Nephron progenitor cell (in vitro differentiated cells): ENCODE data around the gene EPS8L1.
"Not testable (repeated sequence)": the region's sequence is repeated elsewhere in the genome, so short reads cannot be mapped to it uniquely, and the experiment has no call there.

Experiments used
- DNase-seq: peaks from one replicate; pipeline ENCODE4 v3.0.0; 2021
- H3K27ac Mint-ChIP-seq: 2 replicates; pipeline ENCODE4 v1.8.0; 2021; ENCODE audit warnings: mild to moderate bottlenecking, moderate library complexity, mixed read lengths
- H3K27me3 Mint-ChIP-seq: 2 replicates; pipeline ENCODE4 v1.8.0; 2021; ENCODE audit warnings: mild to moderate bottlenecking, low read depth, mixed read lengths; ENCODE audit not compliant: poor library complexity
- H3K36me3 Mint-ChIP-seq: 2 replicates; pipeline ENCODE4 v1.8.0; 2021; ENCODE audit warnings: low read depth, mixed read lengths
- H3K4me1 Mint-ChIP-seq: 2 replicates; pipeline ENCODE4 v1.8.0; 2021; ENCODE audit warnings: mixed read lengths
- H3K4me3 Mint-ChIP-seq: 2 replicates; pipeline ENCODE4 v1.8.0; 2021; ENCODE audit warnings: mild to moderate bottlenecking, moderate library complexity, mixed read lengths
- H3K9me3 Mint-ChIP-seq: 2 replicates; pipeline ENCODE4 v1.8.0; 2021; ENCODE audit warnings: mild to moderate bottlenecking, moderate library complexity, mixed read lengths
- TF ChIP-seq, protein P1 (sequence below): fragments of 200-600 bp; sonication (generic); IDR thresholded peaks from 2 replicates; pipeline ENCODE4 v1.5.0; 2021; ENCODE audit warnings: antibody characterized with exemption

Gene EPS8L1

DNA sequence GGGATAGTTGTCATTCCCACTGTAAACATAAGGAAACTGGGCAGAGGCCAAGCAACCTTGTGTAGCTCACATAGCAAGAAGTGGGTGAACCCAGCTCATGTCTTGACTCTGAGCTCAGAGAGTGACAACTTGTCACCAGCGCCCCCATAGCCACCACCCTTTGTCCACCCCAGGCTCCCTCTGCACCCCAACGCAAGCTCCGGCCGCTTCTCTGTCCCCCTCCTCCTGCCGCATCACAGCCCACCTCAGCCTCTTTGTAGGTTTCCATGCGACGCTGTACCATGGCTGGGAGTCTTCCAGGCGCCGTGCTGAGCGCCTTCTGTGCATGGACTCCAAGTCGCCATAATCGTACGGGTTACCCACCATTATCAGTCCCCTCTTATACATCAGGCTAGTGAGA, 40.9 kb upstream of the EPS8L1 start:
- H3K4me3 Mint-ChIP-seq: no peak overlapping the region

DNA sequence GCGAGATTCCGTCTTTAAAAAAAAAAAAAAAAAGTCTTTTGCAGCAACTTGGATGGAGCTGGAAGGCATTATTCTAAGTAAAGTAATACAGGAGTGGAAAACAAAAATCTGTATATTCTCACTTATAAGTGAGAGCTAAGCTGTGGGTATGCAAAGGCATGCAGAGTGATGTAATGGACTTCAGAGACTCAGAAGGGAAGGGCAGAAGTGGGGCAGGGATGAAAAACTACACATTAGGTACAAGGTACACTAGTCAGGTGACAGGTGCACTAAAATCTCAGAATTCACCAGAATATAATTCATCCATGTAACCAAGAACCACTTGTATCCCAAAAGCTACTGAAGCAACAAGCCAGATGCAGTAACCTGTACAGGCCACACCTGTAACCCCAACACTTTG, 39.6 kb upstream of the EPS8L1 start:
- Mint-ChIP-seq H3K9me3 (peaks cover 19% of the 10 kb centered on the region), H3K36me3 (peaks cover 10% of the 10 kb centered on the region), H3K4me1 (no peaks in the 10 kb centered on the region), H3K4me3 (no peak overlapping the region), H3K27me3 (peaks cover 9% of the 10 kb centered on the region), H3K27ac (no peak overlapping the region)
- TF ChIP-seq, protein P1, sequence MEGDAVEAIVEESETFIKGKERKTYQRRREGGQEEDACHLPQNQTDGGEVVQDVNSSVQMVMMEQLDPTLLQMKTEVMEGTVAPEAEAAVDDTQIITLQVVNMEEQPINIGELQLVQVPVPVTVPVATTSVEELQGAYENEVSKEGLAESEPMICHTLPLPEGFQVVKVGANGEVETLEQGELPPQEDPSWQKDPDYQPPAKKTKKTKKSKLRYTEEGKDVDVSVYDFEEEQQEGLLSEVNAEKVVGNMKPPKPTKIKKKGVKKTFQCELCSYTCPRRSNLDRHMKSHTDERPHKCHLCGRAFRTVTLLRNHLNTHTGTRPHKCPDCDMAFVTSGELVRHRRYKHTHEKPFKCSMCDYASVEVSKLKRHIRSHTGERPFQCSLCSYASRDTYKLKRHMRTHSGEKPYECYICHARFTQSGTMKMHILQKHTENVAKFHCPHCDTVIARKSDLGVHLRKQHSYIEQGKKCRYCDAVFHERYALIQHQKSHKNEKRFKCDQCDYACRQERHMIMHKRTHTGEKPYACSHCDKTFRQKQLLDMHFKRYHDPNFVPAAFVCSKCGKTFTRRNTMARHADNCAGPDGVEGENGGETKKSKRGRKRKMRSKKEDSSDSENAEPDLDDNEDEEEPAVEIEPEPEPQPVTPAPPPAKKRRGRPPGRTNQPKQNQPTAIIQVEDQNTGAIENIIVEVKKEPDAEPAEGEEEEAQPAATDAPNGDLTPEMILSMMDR: no peak
- DNase-seq: no peak

More for the DNA sequence above, 40.9 kb upstream of the EPS8L1 start:
- H3K27me3 Mint-ChIP-seq: peaks cover 9% of the 10 kb centered on the region
- no peak for DNase-seq
- H3K27ac Mint-ChIP-seq: no peak overlapping the region
- H3K36me3 Mint-ChIP-seq: peaks cover 7% of the 10 kb centered on the region
- no peaks in the 10 kb centered on the region for H3K4me1 Mint-ChIP-seq
- H3K9me3 Mint-ChIP-seq: peaks cover 18% of the 10 kb centered on the region
- TF ChIP-seq, protein P1: no peak

DNA sequence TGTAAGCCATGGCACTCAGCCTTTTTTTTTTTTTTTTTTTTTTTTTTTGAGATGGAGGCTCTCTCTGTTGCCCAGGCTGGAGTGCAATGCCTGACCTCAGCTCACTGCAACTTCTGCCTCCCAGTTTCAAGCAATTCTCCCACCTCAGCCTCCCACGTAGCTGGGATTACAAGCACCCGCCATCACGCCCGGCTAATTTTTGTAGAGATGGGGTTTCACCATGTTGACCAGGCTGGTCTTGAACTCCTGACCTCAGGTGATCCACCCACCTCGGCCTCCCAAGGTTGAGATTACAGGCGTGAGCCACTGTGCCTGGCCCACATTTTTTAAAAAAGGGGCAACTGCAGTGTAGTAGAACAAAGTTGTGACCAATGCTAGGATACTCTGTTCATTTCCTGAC, 38.1 kb upstream of the EPS8L1 start:
- H3K9me3 Mint-ChIP-seq: peaks cover 16% of the 10 kb centered on the region
- H3K27me3 Mint-ChIP-seq, H3K4me3 Mint-ChIP-seq, H3K27ac Mint-ChIP-seq, H3K36me3 Mint-ChIP-seq, H3K4me1 Mint-ChIP-seq, DNase-seq: not testable (repeated sequence)

DNA sequence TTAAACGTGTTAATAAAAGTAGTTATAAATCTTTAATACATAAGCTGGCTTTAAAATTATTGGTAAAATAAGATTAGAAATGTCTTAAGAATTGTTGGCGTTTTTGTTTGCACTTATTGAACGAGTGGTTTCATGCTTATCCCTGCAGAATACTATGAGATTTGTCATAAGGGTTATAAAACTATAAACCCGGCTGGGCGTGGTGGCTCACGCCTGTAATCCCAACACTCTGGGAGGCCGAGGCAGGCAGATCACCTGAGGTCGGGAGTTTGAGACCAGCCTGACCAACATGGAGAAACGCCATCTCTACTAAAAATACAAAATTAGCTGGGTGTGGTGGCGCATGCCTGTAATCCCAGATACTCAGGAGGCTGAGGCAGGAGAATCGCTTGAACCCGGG, 35.0 kb upstream of the EPS8L1 start:
- not testable (repeated sequence) for H3K9me3 Mint-ChIP-seq

DNA sequence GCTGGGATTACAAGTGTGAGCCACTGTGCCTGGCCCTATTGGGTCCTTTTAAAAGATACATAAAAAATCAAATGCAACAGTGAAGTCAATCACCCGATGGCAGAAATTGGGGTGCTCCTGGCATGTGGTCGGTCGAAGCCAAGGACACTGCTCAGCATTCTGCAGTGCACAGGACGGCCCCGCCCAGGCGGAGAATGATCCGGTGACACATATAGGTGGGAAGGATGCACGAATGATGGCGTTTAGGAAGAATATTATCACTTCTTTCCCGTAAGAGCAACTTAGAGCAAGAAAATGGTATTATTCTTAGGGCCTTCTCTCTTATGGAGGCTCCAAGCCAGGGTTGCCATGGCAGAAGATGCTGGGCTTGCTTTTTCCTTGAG, 34.4 kb upstream of the EPS8L1 start:
- peaks cover 4% of the 10 kb centered on the region for H3K9me3 Mint-ChIP-seq
- H3K27ac Mint-ChIP-seq: no peak overlapping the region
- H3K36me3 Mint-ChIP-seq: peaks cover 5% of the 10 kb centered on the region
- no peak overlapping the region for H3K4me3 Mint-ChIP-seq
- no peaks in the 10 kb centered on the region for H3K4me1 Mint-ChIP-seq
- DNase-seq: no peak
- TF ChIP-seq, protein P1: no peak
- no peaks in the 10 kb centered on the region for H3K27me3 Mint-ChIP-seq

More for the DNA sequence above, 35.0 kb upstream of the EPS8L1 start:
- not testable (repeated sequence) for DNase-seq, H3K4me1 Mint-ChIP-seq, H3K4me3 Mint-ChIP-seq, H3K27me3 Mint-ChIP-seq, H3K27ac Mint-ChIP-seq, H3K36me3 Mint-ChIP-seq

DNA sequence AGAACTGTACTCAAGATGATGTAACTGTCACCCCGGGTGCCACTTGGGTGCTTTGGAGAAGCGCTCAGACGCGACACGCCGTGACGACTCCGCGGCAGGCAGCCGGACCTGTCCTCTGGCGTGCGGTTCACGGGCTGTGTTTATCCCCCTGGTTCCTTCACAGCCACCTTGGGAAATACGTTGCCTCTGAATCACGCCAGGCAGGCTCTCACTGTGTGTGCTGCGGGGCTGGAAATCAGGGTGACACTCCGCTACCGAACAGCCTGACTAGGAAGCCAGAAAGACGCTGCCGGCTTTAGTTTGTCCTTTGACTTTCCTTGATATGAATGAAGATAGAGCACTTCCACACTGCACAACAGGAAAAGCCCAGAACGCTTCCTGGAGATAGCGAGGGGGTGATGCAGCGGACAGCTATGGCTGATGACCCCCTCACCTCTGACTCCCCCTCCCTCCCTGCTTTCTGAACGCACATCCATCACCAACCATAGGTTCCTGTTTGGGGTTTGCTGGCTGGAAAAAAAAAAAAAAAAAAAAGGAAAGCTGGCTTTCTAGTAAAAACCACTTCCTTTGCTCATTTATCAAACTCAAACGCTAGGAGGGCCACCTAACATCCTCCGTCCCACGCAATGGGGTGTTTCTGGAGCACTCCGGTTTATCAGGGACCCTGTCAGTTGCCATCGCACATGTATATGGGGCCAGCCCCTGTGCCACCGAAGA, 33.9 kb upstream of the EPS8L1 start:
- peaks cover 5% of the 10 kb centered on the region for H3K36me3 Mint-ChIP-seq
- H3K27ac Mint-ChIP-seq: peak overlapping the region; percentile 82
- H3K27me3 Mint-ChIP-seq: no peaks in the 10 kb centered on the region
- TF ChIP-seq, protein P1: no peak
- no peaks in the 10 kb centered on the region for H3K4me1 Mint-ChIP-seq
- H3K4me3 Mint-ChIP-seq: no peak overlapping the region
- H3K9me3 Mint-ChIP-seq: peaks cover 4% of the 10 kb centered on the region
- DNase-seq: no peak

DNA sequence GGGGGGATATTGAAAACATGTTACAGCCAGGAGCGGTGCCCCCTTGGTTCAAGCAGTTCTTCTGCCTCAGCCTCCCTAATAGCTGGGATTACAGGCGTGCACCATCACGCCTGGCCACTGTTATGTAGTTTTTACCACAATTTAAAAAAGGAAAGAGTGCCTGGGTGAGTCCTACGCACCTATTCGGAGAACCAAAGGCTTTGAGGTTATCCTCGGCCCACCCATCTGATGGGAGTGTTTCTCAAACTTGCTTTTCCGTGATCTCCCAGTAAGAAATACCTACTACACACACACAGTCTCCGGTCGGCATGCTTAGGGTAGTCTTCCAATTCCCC, 33.4 kb upstream of the EPS8L1 start:
- H3K36me3 Mint-ChIP-seq: peaks cover 5% of the 10 kb centered on the region
- no peak overlapping the region for H3K27ac Mint-ChIP-seq
- peaks cover 4% of the 10 kb centered on the region for H3K9me3 Mint-ChIP-seq
- TF ChIP-seq, protein P1: no peak
- H3K27me3 Mint-ChIP-seq: no peaks in the 10 kb centered on the region
- DNase-seq: no peak
- no peak overlapping the region for H3K4me3 Mint-ChIP-seq
- no peaks in the 10 kb centered on the region for H3K4me1 Mint-ChIP-seq
